Astrocyte of the hippocampus (primary cell): ENCODE results near the gene MRRF.

Source experiments
- DNase-seq: peaks from one replicate; pipeline ENCODE4 v3.0.0; 2011; ENCODE audit warnings: low read depth, low spot score

The MRRF gene

DNA sequence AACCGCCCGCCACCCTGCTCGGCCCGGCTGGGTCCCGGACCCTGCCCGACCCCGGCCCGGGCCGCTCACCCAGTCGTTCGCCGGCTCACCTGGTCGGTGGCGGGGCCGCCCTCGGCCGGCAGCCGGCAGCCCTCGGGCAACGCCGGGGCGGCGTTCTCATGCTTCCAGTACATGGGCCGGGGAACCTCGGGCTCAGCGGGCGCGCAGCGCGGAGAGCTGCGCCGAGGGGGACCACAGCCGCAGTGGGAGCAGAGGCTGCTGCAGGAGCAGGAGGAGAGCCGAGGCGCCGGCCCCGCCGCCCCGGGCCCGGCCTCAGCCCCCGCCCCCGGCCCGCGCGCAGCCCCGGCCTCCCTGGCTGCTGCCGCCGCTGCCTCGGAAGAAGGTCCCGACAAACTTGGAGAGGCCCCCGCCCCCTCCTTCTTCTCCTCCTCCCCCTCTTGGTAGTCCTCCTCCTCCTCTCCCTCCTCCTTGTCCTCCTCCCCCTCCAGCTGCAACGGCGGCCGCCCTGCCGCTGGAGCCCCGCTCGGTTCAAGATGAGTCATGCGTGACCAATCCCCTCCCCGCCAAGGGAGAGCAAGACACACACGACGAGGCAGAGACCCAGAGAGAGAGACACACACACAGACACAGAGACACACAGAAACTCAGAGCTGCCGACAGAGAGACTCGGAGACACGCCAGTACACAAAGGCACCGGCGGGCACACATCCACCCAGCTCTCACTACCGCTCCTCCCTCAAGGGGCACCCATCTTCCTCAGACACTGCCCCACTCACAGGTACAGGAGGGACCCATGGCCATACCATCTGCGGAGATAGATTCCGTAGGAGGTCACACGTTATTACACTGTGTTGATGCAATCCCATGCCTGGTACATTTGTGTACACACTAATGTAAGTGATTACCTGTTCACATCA is 35.9 kb upstream of the MRRF start, which contains the start of gene LHX6:
Gene LHX6 (minus strand): TSS at position 390 of the 917 bp plus-strand sequence. CDS start 217 bp downstream, at position 173.
- peak; percentile 53 for DNase-seq

DNA sequence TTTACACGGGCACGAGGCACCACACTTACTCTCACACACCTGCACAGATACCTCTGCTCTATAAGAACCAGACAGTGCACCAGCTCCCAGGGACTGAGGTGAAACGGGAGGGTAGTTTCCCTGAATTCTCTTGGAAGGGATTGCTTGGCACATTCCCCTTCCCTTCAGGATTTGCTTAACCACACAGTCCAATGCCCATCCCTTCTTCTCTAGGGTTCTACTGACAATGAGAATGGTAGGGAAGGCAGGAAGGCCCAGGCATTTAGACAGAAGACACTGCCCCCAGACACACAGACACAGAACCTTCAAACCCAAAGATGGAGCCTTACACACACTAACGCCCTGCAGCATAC is 35.2 kb upstream of the MRRF start:
- DNase-seq = no peak

DNA sequence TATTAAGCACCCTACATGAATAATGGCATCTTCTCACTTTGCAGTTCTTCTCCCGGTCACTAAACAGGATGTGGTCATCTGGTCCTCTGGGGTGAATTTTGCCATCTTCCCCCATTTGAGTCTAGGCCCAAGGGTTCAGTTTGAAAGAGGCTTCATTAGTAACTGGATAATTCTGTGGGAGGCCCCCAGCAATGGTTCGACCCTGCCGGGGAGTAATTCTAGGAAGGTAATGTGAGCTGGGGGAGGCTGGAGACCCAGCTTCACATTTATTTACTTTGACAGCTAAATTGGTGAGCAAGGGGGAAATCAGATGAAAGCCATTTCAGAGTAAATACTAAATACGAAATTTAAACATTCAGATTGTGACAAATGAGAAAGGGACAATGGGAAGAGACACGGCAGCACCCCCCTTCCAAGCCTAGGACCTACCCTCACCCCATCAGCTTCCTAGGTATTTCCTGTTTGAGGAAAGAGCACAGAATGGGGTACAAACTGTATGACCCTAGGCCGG is 31.8 kb upstream of the MRRF start:
- DNase-seq = no peak

DNA sequence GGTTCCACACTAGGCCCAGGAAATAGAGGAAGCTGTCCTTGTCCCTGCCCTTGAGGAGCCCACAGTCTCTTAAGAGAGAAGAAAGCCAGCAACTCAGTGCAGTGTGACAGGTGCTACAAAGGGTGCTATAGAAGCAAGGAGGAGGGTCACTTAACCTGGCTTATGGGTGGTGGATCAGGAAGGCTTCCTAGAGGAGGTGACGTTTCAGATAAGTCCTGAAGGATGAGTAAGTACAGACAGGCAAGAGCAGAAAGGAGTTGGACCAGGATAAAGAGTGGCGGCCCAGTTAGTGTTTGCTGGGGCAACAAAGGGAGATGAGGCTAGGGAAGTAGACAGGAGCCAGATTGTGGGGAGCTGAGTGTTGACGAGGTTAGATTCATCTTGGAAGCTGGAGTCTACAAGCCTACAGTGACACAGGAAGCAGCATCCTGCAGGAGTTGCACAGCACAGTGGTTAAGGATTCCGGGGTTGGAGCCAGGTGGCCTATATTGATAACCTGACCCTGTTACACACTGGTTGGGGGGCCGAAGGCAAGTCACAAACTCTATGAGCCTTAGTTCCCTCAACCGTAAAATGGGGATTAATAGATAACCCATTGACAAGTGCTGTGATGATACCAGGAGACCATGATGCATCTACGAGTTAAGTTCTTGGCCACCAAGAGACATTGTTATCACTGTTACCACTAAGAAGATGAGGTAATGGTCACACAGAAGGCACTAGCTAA is 30.5 kb upstream of the MRRF start:
- DNase-seq = no peak

DNA sequence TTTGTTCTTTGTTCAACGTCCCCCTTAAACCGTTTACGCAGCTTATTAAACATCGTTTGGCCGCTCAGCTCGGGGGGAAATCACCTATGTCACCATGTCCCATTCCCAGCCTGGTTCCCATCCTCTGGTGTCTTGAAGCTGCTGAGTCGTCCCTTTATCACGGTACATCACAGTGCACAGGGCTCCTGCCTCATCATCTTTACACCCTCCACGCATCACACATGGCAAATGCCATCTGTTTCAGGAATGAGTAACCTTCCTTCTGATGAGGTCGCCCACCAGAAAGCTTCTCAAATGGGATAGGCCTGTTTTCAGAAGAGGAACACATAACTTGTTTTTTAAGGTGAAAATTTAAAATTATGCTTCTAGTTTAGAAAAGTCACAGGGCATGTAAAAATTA is 28.0 kb upstream of the MRRF start:
- no peak for DNase-seq

DNA sequence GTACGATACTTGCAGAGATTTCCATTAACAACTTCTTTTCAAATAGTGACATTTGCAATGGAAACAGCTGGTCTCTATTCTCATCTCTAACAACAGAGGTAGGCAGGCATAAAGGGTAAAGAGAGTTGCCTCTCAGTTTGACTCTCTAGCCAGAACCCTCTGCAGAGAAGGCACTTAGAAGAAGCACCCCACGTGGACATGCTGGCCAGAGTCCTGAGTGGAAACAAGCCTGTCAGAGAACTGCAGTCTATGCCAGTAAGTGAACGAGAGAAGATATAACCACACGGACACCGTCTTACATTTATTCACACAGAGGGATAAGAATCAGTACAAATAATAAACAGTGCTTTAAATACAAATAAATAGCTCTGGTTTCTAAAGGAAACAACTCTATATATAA is 25.0 kb upstream of the MRRF start:
- no peak for DNase-seq

DNA sequence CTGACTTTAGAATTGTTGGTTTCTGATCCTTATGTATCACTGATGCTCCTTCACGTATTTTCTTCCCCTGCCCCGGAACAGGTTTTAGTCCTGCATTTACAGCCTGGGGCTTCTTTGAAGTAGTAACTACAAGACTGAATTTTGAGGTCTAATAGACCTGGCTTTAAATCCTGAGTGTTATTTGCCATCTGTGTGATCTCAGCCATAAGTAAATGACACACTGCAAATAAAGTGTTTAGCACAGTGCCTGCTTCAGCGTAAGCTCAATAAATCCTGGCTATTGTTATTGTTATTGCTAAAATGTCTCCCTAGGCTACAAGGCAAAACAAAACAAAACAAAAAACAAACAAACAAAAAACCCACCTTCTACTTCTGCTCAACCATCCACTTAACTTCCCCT is 20.3 kb upstream of the MRRF start:
- no peak for DNase-seq

DNA sequence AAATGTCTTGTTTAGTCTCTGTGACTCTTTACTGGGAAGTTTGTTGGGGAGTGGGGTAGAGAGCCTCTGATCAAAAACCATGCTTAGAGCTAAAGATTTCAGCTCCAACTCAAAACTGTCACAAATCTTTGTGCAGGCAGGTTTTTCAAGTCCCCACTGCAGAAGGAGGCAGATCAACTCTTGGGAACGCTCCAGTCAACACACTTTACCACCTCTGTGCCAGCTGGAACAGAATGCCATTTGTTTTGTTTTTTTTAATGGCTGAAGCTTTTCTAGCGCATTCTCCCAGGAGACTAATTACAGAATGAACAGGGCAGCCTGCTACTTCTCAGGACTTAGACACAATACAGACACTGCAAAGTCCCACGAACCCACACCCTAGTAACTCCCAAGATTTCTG is 18.0 kb upstream of the MRRF start:
- DNase-seq = no peak

DNA sequence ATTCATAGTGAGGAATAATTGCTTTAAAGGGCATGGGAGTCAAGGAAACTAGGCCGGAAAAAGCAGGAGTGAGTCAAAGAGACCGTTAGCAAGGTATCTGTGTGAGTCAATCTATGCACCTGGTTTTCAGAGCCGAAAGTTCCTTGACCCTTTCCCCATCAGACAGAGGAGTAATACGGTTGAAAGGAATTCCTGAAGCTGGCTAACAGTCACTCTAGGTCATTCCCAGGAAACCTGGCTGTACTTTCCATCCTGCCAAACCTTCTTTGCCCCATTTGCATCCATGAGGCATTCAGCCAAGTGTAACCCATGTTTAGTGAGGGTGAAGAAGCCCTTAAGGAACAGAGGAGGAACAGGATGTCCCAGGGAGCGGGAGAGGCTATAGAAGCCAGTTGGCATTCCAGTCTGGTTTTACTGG is 16.2 kb upstream of the MRRF start:
- no peak for DNase-seq

DNA sequence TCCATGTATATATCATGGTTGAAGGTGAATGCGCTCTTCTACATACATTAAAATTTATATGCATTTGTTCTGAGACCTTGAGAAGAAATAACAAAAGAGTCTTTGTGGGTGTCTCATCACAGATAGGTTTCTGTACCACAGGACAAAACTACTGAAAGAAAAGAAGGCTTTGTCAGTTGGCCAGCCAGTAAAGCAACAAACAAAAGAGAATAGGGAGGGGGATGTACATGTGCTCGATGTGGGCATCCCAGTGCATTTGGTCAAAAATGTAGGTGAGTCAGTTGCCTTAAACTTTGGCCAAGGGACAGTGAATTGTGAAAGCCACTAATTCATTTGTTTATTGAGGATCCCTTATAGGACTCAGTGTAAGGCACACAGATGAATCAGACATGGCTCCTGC is 13.3 kb upstream of the MRRF start:
- DNase-seq = no peak

DNA sequence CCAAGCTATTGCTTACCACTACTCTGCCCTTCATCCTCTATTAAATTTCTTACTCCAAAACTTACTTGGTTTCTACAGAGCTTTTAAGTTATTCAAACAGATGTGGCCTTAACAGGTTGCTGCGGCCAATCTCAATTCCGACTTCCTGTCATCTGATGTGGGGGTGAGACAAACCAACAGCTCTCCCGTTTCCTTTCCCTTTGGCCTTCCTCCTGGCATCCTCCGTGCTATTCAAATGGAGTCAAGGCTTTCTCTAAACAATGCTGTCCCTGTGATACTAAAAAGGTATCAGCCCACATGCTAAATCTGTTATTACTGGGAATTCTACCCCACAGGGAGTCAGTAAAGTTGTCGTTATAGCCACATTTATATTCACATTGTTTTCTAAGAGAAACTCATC is 11.9 kb upstream of the MRRF start:
- DNase-seq = no peak

DNA sequence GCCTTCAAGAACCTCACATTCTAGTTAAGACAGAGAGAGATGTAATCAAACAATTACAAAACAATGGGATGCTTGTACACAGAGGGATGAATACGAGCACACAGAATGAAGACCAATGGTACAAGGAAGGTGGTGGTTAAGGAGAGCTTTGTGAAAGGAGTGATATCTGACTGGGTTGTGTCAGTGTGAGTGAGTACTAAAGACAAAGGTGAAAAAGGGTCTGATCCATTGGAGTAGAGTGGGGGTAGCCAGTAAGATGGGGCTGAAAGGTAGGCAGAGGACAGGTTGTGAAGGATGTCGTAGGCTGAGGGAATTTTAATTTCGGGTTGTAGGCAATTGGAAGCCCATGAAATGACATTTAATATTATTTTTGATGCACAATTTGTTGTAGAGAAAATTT is 9.9 kb upstream of the MRRF start:
- no peak for DNase-seq

DNA sequence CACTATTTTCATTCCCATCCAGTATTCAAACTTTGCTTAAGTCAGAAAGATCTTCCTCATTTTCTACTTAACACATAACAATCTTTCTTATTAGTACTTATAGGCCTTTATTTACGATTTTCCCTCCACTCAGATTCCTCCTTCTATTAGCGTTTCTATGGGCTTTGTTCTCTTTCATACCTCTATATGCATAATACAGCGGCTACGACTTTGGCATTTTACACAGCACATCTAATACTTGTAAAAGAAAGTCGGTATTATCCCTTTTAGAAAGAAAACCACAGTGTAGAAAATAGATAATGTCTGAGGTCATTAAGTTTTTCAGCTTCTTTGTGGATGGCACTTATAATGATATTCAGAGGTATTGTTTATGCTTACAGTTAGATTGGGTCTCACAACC is 8.5 kb upstream of the MRRF start:
- DNase-seq = no peak

DNA sequence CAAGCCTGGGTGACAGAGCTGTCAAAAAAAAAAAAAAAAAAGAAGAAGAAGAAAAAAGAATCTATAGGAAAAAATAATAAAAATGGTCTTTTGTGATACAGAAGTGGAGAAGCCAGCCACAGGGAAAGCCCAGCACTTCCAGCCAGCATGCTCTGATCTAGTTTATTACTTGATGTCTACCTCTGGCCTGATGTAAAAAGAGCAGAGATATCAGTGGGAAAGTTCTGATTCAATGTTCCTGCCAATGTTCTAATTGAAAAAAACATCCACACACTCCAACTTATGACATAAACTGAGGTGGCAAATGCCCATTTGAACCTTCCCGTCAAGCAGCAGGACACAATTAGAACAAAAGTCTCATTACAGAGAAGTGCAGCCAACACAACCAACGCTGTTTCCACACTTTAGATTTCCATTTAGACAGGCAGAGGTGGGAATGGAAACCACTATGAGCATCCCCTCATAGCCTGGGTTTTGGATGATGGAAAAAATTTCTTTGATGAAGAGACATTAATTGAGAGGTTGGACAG is 5.7 kb upstream of the MRRF start:
- no peak for DNase-seq

DNA sequence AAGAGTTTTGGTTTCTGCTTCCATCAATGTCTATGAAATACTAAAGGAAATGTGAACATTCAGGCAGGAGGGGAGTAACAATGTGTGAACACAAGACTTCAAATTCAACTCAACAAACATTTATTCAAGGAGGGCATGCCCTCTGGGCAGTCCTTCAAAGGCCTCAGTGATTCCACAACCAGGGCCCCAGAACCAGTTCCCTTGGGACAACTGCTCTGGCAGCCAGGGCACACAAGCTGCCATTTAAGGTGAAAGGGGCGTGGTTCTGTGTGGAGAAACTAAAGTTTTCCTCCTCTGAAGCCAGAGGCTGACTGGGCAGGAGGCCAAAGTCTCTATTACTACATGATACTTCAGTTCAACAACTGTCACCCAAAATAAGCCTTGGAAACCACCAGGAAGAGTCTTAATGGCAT is 3.2 kb upstream of the MRRF start:
- DNase-seq = peak; percentile 44

DNA sequence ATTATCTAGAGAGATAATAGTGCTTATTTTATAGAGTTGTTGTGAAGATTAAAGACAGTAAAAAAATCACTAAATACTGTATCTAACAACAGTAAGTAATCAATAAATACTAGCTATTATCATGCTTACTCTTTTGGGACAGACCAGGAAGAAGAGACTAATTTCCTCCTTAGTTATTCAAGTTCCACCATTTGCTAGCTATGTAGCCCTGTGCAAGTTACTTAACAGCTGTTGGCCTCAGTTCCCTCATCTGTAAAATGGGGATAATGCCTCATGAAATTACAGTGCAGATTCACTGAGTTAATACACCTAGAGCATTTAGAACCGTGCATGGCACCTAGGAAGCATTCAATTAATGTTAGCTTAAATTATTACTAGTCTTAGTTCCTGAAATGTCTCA is 2.6 kb upstream of the MRRF start:
- DNase-seq = no peak

DNA sequence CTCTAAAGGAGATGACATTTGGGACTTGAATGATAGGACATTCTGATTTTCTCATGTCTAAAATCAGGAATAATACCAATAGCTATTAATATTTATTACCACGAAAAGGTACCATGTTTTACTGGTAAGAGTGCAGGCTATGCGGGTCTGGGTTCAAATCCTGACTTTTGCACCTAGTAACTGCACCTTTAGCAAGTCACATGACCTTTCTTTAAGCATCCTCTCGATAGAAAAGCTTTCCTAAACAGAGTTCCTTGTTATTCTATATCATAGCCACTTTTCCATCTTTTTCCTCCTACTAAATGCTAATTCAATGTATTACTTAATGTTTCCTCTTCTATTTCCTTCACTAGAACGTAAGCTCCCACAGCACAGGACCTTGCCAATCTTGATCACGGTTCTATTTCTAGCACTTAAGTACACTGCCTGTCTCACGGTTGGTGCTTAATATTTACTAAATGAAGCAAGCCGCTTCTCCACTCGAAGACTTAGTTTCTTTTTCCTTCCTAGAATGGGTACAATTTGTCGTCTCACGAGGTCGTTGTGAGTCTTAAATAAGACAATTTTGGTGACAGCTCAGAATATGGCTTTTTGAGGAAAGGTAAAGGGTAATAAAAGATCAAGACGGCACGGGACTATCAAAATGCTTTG is 858 bp upstream of the MRRF start:
- no peak for DNase-seq

DNA sequence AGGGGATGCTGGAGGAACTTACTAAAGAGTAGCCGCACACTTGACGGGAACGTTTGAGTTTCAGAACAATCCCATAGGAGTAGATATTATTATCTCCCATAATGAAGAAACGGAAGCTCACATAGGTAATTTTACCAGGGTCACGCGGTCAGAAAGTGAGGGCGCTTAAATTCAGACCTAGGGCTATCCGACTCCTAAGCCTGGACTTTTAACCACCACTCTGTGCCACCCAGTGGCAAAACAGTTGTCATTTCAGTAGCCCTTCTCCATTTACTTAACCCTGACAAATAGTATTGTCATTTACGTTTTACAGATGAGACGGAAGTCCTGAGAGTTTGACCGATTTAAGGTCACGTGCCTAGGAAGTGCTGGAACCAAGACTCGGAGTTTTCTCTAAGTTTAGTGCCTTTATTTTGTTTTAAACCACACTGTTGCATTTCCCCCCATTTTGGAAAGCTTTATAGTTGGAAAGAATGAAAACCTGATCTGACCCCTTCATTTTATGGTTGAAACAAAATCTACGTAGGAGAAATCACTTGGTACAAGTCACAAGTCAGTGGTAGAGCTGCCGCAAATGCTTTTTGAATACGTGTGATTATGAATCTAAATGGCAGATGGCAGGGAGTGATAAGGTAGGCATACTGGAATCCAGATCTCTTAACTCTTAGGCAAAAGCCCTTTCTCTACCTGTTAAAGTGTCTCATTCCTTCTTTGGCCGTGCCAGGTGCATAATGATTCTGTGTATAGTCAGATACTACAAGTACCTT is 650 bp downstream of the MRRF start:
- DNase-seq = no peak

DNA sequence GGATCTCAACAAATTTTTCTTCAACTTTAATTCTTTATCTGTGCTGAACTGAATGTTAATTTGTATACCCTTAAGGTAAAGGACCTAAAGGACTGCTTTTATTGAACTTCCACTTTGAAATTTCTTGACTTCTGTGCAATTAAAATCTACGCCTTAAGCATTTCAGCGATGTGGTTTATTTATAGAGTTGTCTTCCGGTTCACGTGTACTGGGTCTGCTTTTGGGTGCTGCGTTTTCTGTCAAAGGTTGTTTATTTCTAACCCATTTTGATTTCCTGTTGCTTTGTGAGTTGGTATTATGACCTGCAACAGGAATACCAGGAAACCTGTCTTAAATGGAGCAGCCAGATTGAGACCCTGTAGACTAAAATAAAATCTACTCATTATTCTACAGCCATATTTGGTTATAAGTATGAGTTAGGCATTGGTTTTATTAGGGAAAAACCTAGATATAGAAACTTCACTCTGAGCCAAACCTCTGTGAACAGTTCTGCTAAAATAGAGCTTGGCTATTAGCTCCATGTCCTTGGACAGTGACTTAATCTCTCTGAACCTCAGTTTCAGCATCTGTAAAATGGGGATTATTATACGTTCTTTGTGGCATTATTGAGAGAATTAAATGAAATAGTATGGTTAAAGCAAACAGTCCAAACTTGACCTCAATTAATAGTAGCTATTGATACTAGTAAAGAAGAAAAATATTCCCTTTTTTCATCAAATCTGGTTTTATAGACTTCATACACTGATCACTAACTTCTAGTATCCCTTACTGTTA is 3.5 kb downstream of the MRRF start:
- DNase-seq = no peak

DNA sequence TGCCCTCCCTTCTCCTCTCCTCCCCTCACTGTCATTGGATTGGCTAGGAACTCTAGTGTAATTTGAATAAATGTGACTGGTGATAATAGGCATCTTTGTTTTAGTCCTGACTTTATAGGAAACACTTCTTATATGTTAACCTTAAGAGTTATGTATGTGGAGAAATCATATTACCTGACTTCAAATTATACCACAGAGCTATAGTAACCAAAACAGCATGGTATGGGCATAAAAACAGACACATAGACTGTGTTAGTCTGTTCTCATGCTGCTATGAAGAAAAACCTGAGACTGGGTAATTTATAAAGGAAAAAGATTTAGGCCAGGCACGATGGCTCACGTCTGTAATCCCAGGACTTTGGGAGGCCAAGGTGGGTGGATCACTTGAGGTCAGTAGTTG is 9.4 kb downstream of the MRRF start:
- no peak for DNase-seq

DNA sequence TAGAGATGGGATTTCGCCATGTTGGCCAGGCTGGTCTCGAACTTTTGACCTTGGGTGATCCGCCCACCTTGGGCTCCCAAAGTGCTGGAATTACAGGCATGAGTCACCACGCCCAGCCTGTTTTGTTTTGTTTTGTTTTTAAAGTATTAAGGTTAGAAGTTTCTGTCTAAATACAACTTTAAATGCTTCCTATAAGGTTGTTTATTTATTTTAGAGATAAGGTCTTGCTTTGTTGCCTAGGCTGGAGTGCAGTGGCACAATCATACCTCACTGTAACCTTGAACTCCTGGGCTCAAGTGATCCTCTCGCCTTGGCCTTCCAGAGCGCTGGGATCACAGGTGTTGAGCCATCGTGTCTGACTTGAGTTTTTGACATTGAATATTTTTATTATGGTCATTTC is 11.4 kb downstream of the MRRF start:
- no peak for DNase-seq
